Heart right ventricle (tissue), 16 donors: ENCODE data around the gene ATP7B. TPM values are rescaled to one million over a fixed set of nuclear protein-coding genes. Genes with fewer than 3 reads are reported as not detected.

ENCODE experiments used
- ATAC-seq, 8 donors: fragments of 200-7000 bp; cut with Tn5 transposase; one replicate each; pipeline ENCODE4 v1.9.1; 2020; ENCODE audit warnings: mild to moderate bottlenecking in 8 of 8, moderate library complexity in 8 of 8, moderate number of reproducible peaks in 1 of 8
- DNase-seq, 2 donors: peaks; one replicate each; pipeline ENCODE4 v3.0.0-alpha.2; 2020
- H3K27ac ChIP-seq, 10 donors: fragments of 200-600 bp; sonication (generic) in 2 of 10; one replicate each; pipeline versions ENCODE4 v1.5.0 to v1.8.0; 2020 to 2022; ENCODE audit warnings: mild to moderate bottlenecking in 3 of 10
- H3K27me3 ChIP-seq, 7 donors: fragments of 200-600 bp; one replicate each; pipeline ENCODE4 v1.8.0; 2021 to 2022; ENCODE audit warnings: mild to moderate bottlenecking in 2 of 7
- H3K36me3 ChIP-seq, 9 donors: fragments of 200-600 bp; sonication (generic) in 1 of 9; one replicate each; pipeline versions ENCODE4 v1.5.0 to v1.8.0; 2020 to 2022; ENCODE audit warnings: mild to moderate bottlenecking in 2 of 9
- H3K4me1 ChIP-seq, 9 donors: fragments of 200-600 bp; sonication (generic) in 1 of 9; one replicate each; pipeline versions ENCODE4 v1.5.0 to v1.8.0; 2020 to 2022; ENCODE audit warnings: mild to moderate bottlenecking in 4 of 9
- H3K4me3 ChIP-seq, 10 donors: fragments of 200-600 bp; sonication (generic) in 2 of 10; one replicate each; pipeline versions ENCODE4 v1.5.0 to v1.8.0; 2020 to 2022; ENCODE audit warnings: mild to moderate bottlenecking in 7 of 10, moderate library complexity in 2 of 10
- H3K9me3 ChIP-seq, 11 donors: fragments of 200-600 bp in 10 of 11; sonication (generic) in 2 of 11; one replicate each; pipeline versions ENCODE4 v1.5.0 to v1.8.0; 2013 to 2022; ENCODE audit warnings: mild to moderate bottlenecking in 2 of 11, control low read depth in 1 of 11, moderate library complexity in 1 of 11
- WGBS, 2 donors: extraction: QIAGEN DNeasy Blood & Tissue Kit; methylation state at CpG; one replicate each; pipeline ENCODE4 v1.1.7; 2013; ENCODE audit warnings: inconsistent platforms in 1 of 2; 5-methylcytosine and 5-hydroxymethylcytosine counted together
- intact Hi-C, 10 donors: fragments of 100-400 bp; cut with DNase I; formaldehyde crosslinking; loops; one replicate each; pipeline versions ENCODE4 v1.11.1 to v1.14.2; 2022
- polyA plus RNA-seq, 2 donors: library from polyadenylated mRNA; stranded (reverse); fragments of 200-250 nt; gene quantifications; one replicate each; pipeline ENCODE4 v1.2.3, GENCODE V29; 2013
- total RNA-seq, 10 donors: library from RNA; stranded (reverse); fragmentation: NEBNext Ultra II Directional in 3 of 10; extraction: Animal tissue kit (Norgen Biotek cat#: 25700) in 3 of 10; gene quantifications; one replicate each; pipeline versions ENCODE4 v1.2.1 to v1.2.4, GENCODE V29; 2021 to 2023
- TF ChIP-seq, protein P1 (sequence below), 9 donors: fragments of 200-600 bp; sonication (generic) in 2 of 9; IDR thresholded peaks; one replicate each; pipeline versions ENCODE4 v1.5.0 to v1.8.0; 2021 to 2022; ENCODE audit warnings: antibody characterized with exemption in 9 of 9, mild to moderate bottlenecking in 5 of 9, moderate library complexity in 1 of 9
- donor health status: Arrhythmogenic right ventricular cardiomyopathy.
- donor health status: ischemic (EF 13 %, LVEDD 7.1; RV severe dilation, severe dysfunction).
- donor health status: healthy with polysubstance abuse.
- donor health status: DM: no; HTN: yes; CAD: no.
- donor health status: DM: no; HTN: no; CAD: no.
- donor health status: ischemic (EF 25% LVEDD 6.9; RV normal size, moderate dysfunction).
- donor health status: ischemic (EF 25% LVEDD 5.7; RV mildly dilated, moderate dysfunction).
- donor health status: healthy.
- donor health status: DM: yes; HTN: yes; CAD: no.
- donor health status: Ischemic cardiomyopathy.
- donor health status: ischemic (EF 35%, LVEDD 5.7; RV mildly dilated, moderate dysfunction).
- donor health status: nonischemic (EF 11% LVEDD 7.7; RV severe dilation, severe dysfunction).
- donor health status: DM: yes; HTN: yes; CAD: no.
- donor health status: PGD.
- donor health status: ischemic (EF 29% LVEDD 5.4; RV normal size, mild dysfunction).
- donor health status: nonischemic (EF 23%, LVEDD 6.1; RV moderate dilation, normal function).

ATP7B gene
- total and polyA plus RNA-seq, 12 donors: 2.0 to 9.3 (median 5.6) TPM

DNA sequence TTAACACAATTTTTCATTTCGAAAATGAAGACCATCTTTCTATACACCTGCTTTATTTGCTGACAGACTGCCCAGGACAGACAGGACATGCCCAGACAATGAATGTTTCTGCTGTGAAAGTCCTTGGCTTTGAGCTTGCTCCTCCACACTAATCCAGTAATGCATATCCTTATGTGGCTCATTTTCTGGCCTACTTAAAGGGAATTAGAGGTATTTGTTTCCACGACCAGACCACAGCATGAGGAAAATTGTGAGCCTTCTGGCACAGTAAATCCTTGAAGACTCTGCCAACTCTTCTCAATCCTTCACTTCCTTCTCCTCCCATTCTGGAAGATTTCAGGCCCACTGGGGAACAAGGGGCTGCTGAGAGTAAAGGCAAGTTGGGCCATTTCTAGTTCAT, 123.8 kb downstream of the ATP7B start:
- no peak for ATAC-seq
- intact Hi-C loops: no loop called here
- Histone ChIP-seq H3K4me1 (no peaks in the 10 kb centered on the region), H3K4me3 (no peak overlapping the region), H3K27ac (no peak overlapping the region), H3K27me3 (no peaks in the 10 kb centered on the region), H3K36me3 (no peaks in the 10 kb centered on the region), H3K9me3 (no peaks in the 10 kb centered on the region)
- DNase-seq: no peak
- WGBS, 2 donors: 67 to 69% methylated on average over 2 of the region's 2 CpGs
- TF ChIP-seq, protein P1, sequence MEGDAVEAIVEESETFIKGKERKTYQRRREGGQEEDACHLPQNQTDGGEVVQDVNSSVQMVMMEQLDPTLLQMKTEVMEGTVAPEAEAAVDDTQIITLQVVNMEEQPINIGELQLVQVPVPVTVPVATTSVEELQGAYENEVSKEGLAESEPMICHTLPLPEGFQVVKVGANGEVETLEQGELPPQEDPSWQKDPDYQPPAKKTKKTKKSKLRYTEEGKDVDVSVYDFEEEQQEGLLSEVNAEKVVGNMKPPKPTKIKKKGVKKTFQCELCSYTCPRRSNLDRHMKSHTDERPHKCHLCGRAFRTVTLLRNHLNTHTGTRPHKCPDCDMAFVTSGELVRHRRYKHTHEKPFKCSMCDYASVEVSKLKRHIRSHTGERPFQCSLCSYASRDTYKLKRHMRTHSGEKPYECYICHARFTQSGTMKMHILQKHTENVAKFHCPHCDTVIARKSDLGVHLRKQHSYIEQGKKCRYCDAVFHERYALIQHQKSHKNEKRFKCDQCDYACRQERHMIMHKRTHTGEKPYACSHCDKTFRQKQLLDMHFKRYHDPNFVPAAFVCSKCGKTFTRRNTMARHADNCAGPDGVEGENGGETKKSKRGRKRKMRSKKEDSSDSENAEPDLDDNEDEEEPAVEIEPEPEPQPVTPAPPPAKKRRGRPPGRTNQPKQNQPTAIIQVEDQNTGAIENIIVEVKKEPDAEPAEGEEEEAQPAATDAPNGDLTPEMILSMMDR (IDR thresholded peaks at IDR 0.05): no peak

DNA sequence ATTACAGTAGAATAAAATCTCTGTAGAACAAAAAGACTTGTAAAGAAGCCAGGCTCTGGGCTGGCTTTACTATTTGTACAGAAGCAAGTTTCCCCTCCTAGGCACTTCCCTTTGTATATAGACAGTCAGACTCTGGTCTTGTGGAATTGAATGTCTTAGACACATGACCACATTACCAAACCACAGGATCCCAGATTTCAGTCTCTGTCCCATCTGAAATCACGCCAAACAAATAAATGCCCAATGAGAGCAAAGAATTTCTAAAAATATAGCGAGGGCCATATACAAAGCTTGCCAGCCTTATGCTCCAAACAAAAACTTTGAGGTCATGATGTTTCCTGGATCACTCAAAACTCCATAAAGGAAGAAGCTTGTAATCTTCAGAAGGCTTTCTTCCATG, 125.6 kb downstream of the ATP7B start:
- H3K36me3 ChIP-seq: no peaks in the 10 kb centered on the region
- TF ChIP-seq, protein P1 (IDR thresholded peaks at IDR 0.05): no peak
- no peaks in the 10 kb centered on the region for H3K4me1 ChIP-seq
- ATAC-seq (no peak), DNase-seq (no peak)
- H3K4me3 ChIP-seq: no peak overlapping the region
- H3K9me3 ChIP-seq: peaks cover 0 to 7% (median 0%) of the 10 kb centered on the region in 11 donors
- no peak overlapping the region for H3K27ac ChIP-seq
- H3K27me3 ChIP-seq: no peaks in the 10 kb centered on the region
- 86 to 92% methylated on average over 2 of the region's 2 CpGs for WGBS, 2 donors
- intact Hi-C loops: no loop called here

DNA sequence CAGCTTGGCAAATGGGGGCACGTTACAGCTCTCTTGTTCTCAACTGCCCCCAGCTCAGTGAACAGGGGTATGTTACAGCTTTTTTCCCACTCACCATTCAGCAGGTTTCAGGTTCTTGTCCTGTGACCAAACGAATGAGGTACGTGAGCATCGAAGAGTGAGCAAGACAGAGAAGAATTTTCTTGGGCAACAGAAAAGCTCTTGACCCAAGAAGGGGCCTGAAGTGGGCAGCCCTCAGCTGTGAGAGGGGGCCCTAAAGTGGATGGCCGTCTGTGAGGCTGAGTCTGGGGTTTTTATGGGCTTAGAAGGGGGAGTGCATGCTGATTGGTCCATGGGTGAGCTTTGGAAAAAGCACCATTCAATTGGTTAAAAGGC, 128.0 kb downstream of the ATP7B start:
- Histone ChIP-seq H3K4me1 (no peaks in the 10 kb centered on the region), H3K27ac (no peak overlapping the region), H3K36me3 (no peaks in the 10 kb centered on the region), H3K9me3 (peaks cover 0 to 7% (median 0%) of the 10 kb centered on the region in 11 donors), H3K4me3 (no peak overlapping the region), H3K27me3 (no peaks in the 10 kb centered on the region)
- DNase-seq (no peak), ATAC-seq (no peak)
- intact Hi-C loops: no loop called here
- TF ChIP-seq, protein P1 (IDR thresholded peaks at IDR 0.05): no peak
- WGBS, 2 donors: 71 to 73% methylated on average over 5 of the region's 5 CpGs

Other genes with a start within 250 kb of the ATP7B start
- 10 to 100 TPM in 6 of 10 donors, 1 to 10 TPM in 4; 8.6 to 14.0 (median 10.3) TPM for gene DHRS12, start 207.3 kb downstream of the ATP7B start, total RNA-seq
- 10 to 100 TPM in 1 of 2 donors, 1 to 10 TPM in 1; 5.5 to 20.6 TPM for gene DHRS12, start 207.3 kb downstream of the ATP7B start, polyA plus RNA-seq
- 1 to 10 TPM in 4 of 10 donors, under 1 TPM in 6; 0.32 to 2.7 (median 0.77) TPM for gene TMEM272, start 166.3 kb downstream of the ATP7B start, total RNA-seq
- under 1 TPM; 0.09 to 0.37 TPM for gene TMEM272, start 166.3 kb downstream of the ATP7B start, polyA plus RNA-seq
- not detected for gene CCDC70, start 149.5 kb downstream of the ATP7B start, total RNA-seq
- gene CCDC70, start 149.5 kb downstream of the ATP7B start, polyA plus RNA-seq: not detected
- 10 to 100 TPM; 16.5 to 24.9 (median 22.2) TPM for gene ALG11, start 948 bp upstream of the ATP7B start, total RNA-seq
- 1 to 10 TPM; 2.8 to 6.4 TPM for gene ALG11, start 948 bp upstream of the ATP7B start, polyA plus RNA-seq
- gene UTP14C, start 13.2 kb upstream of the ATP7B start, total RNA-seq: 10 to 100 TPM in 8 of 10 donors, 1 to 10 TPM in 2; 8.9 to 15.1 (median 12.4) TPM
- 1 to 10 TPM; 3.0 to 4.9 TPM for gene UTP14C, start 13.2 kb upstream of the ATP7B start, polyA plus RNA-seq
- under 1 TPM in 9 of 10 donors, not detected in 1; 0.10 to 0.93 (median 0.27) TPM for gene NEK5, start 117.6 kb upstream of the ATP7B start, total RNA-seq
- gene NEK5, start 117.6 kb upstream of the ATP7B start, polyA plus RNA-seq: under 1 TPM; 0.03 to 0.15 TPM
- 1 to 10 TPM; 4.5 to 7.1 (median 5.8) TPM for gene NEK3, start 148.1 kb upstream of the ATP7B start, total RNA-seq
- 10 to 100 TPM in 1 of 2 donors, 1 to 10 TPM in 1; 7.5 to 37.9 TPM for gene NEK3, start 148.1 kb upstream of the ATP7B start, polyA plus RNA-seq